NCI-H2081 treated with DMSO at 0.1 percent for 48 hours (cell line): Measurements from ENCODE around the gene SLA2.

Experiments
- DNase-seq: peaks from one replicate; lab custom pipeline; 2025; lab: John Stamatoyannopoulos, UW

Gene SLA2

DNA sequence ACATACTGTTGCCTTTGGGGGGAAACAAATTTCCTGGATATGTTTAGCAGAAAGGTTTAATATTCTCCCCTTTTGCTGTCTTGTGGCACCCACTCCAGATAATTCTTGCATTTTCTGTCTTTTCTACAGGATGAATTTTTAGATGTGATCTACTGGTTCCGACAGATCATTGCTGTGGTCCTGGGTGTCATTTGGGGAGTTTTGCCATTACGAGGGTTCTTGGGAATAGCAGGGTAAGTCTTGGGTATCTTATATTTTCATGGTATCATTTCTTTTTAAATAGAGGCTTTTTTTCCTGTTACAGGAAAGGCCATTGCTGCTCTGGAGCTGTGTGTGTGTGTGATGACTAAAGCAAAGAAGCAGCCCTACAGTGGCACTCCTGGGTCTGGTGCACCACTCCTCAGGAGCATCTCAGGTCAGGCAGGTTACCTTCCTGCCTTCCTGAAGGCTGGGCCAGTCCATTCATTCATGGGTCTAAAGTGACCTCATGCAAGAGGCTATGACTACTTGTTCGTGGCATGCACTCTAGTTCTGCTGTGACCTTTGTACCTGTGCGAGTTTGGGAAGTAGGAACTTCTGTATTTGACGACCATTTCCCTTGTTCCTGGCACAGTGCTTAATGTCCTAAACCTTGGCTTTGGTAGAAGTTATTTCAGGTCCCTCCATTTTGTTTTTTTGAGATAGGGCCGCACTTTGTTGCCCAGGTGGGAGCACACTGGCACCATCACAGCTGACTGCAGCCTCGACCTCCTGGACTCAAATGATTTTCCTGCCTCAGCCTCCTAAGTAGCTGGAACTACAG is 38.2 kb downstream of the SLA2 start:
- DNase-seq, result no peak

DNA sequence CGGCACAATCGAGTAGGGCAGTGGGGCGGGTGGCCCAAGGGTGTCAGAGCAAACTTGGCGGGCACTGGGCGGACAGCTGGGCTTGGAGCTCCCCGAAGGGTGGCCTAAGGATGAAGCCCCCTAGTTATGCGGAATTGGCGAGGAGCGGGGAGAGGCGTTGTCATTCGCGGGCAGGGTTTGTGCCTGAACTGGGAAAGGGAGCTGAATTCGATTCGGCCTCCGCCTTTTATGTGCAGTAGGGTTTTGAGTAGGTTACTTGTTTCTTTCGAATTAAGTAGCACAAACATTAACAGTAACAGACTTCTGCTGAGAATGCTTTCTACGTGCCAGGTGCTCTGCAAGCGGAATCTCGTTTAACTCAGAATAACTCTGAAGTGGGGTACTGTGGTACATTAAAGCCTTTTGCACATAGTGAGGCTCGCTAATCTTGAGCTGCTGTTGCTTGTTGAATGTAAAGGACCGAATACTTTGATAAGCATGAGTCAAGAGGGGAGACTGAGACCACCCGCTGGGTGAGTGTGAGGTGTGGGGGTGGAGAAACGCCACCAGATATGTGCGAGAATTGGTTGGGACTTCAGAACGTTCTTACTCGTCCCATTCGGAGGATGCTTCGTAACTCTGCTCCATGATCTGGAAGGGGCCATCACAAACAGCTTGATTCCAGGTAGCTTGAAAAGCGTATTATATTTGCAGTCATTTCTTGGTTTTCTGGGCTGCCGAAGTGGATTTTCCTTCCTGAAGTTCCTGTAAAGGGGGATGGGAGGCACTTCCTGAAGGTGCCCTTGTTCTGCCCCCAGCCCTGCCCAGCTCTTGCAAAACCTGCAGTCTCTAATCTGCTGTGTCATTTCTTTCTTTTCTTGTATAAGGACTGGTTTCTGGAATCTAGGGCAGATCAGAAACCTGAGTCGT is 39.6 kb downstream of the SLA2 start:
- no peak for DNase-seq

DNA sequence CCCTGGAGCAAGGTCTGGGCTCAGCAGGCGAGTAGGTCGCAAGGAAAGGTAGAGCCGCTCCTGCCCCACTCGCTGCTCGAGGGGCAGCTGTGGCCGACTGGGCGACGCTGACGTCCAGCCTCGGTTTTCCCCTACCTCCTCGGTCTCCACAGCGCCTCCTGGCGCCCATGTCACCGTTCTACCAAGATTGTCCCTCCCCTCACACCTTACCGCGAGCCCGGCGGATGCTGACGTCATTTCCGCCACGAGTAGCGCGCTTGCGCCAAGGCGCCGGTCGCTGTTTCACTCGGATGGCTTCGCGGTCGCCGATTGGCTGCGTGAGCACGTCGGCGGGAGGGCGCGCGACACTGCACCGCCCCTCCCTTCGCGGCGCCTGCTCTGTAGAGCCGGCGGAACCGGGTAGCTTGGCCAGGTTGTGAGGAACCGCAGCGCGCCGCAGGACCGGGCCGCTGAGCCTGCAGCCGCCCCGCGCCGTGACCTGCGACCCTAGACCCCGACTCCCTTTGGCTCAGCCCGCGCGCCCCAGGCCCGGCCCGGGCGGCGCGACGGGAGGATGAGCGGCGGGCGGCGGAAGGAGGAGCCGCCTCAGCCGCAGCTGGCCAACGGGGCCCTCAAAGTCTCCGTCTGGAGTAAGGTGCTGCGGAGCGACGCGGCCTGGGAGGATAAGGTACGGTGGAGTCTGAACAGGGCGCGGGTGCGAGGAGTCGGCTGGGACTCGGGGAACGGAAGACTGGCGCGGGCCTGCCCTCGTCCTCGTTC is 40.4 kb downstream of the SLA2 start, which contains the start of gene RAB5IF:
RAB5IF (plus strand) TSS at position 381 of the 759 bp plus-strand sequence; CDS start at position 554, 173 bp downstream.
- peak; percentile 90 for DNase-seq

DNA sequence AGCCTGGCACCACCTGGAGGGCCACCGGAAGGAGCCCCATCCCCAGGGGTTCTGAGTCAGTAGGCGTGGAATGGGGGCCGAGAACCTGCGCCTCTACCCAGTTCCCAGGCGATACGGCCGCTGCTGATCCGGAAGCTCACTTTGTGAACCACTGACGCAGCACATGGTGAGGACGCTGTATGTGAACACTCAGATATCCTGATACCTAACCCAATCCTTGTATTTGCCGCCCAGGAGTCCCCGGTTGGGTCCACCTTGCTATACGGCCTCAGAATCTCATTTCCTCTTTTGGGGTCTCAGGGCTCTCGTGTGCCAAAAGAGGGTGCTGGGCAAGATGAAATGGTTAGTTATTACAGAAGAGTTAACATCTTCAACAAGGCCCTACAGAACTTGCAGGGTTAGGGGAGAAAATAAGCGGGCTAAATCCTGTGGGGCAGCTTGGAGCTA is 41.0 kb downstream of the SLA2 start:
- DNase-seq, result no peak

DNA sequence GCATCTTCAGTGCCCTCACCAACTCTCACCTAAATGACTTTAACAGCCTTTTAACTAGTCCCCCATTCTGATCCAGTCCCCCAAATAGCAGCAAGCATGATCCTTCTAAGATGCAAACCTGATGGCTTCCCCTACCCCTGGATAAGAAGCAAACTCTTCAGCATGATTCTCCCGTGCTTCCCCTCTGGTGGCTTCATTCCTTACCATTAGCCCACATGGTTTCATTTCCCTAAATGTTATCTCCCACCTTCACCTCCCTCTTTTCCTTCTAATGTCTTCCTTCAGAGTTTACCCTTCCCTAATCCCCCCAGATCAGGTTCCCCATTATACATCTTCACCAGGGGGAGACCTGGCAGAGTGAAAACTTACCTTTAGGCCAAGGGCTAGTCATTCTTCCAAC is 44.5 kb downstream of the SLA2 start:
- DNase-seq, result no peak

DNA sequence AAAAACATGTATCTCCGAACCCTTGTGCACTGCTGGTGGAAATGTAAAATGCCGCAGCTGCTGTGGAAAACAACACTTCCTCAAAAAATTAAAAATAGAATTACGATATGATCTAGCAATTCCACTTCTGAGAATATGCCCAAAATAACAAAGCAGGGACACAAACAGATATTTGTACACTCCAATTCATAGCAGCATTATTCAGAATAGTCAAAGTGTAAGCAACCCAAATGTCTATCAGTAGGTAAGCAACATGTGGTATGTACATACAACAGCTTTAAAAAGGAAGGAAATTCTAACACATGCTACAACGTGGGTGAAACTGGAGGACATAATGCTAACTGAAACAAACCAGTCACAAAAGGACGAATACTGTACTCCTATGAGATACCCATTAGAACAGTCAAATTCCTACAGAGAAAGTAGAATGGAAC is 46.1 kb downstream of the SLA2 start:
- no peak for DNase-seq

DNA sequence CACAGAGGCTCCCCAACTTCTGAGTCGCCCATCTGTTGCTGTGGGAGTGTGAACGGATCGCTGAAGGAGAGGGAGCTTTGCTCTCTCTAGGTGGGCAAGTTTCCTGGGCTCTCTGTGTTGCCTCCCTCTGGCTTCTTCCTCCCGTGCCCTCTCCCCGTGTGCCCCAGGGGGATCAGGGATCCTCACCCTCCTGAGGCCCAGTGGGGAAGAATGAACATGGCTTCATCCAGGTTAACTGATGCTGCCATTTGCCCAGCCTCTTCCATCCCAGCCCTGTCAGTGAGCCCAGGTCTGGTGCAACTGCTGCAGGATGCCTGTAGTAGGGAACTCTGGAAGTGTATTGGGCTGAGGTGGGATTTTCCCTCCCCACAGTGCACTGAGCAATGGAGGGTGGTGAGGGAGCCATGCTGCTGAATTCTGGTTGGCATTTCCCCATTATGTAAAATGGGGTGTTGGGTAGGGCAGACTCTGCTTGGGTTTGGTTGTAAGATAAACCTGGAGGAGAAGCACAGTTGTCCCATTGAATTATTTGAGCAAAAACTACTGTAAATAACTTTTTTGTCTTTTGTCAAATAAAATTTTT is 52.6 kb downstream of the SLA2 start:
- no peak for DNase-seq

DNA sequence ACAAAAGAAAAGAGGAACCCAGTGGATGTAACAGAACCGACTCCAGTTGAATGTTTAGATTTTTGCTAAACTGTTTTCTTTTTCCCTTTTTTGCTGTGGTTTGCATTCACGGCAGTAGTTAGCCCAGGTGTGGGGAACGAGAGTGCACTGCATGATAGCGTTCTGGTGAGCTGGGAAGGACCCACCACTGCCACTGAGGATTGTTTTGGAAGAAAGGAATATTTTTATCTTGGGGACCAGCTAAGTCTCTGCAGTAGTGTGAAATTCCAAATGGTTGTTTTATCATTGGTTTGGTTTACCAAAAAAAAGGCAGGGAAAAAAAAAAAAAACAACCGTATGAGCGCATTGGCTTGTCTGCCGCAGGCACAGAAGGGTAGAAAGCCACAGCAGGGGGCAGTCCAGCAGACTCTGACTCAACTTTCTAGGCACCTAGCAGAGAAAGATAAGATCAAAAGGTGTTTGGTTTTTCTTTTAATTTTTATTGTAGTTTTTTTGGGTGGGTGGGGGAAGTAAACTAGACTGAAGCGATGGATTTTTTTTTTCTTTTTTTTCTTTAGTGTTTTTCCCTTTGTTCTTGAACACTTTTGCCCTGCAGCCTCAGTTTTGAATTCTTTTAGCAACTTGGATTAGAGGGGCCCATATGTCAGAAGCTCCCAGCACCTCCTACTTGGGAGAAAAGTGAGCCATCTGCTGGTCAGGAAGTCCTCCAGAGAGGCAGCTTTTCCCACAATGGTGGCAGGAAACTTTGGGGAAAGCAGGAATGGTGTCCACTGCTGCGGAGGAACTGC is 53.9 kb downstream of the SLA2 start:
- DNase-seq, result no peak

DNA sequence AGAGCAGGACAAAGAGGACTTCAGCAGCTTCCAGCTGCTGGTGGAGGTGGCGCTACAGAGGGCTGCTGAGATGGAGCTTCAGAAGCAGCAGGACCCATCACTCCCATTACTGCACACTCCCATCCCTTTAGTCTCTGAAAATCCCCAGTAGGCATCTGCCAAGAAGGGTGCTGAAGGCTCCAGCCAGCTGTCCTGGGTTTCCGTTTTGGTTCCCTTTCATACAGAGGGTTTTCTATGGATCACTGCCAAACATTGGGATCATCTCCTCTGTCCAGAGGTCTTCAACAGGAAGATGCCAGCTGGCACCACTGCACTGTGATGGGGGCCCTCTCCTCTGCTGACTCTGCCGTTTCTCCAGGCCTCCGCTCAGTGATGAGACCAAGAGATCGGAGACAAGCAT is 54.7 kb downstream of the SLA2 start:
- DNase-seq, result no peak

DNA sequence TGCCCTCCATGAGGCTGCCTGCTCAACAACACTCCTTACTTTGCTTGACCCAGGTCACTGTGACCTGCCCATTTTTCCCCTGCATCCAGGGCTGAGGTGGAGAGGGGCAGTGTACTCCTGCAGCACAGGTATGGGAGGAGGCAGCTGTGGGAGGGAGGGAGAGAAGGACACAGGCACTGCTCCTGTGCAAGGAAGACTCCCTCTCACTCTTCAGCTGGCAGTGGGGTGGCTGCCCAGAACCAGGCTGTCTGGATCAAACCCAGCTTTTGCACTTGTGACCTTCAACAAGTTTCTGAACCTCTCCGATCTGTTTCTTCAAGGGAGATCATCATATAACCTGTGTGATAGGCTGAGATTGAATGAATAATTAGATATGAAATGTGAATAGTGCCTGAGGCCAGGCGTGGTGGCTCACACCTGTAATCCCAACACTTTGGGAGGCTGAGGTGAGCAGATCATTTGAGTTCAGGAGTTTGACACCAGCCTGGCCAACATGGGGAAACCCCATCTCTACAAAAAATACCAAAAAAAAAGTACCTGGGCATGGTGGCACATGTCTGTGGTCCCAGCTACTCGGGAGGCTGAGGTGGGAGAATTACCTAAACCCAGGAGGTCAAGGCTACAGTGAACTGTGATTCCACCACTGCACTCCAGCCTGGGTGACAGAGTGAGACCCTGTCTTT is 58.5 kb downstream of the SLA2 start:
- DNase-seq, result no peak

DNA sequence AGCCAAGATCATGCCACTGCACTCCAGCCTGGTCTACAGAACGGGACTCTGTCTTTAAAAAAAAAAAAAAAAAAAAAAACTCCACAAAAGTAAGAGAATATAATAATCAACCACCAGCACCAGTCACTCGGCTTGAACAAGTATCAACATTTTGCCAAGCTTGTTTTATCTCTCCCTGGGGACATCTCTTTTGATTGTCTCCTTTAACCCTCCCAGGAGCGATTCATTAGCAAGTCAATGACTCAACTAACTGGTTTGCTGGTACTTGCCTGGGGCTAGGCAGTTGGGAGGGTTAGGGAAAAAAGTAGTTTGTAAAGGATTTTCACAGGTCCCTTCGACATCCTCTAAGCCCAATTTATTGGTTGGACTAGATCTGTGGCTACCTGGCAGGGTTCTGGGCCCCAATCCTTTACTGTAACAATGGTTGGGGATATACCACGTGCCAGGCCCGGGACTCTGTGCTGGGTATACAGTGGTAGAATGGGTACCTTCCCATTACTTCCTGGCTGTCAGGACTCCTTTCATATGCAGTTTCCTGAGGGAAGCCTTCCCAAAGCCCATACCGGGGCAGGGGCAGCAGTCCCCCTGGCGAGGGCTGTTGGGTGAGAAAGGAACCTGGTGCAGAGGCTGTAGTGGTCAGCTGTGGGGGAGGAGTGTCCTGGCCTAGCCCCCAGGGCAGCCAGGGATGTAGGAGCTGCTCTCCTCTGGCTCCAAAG is 60.4 kb downstream of the SLA2 start:
- no peak for DNase-seq

DNA sequence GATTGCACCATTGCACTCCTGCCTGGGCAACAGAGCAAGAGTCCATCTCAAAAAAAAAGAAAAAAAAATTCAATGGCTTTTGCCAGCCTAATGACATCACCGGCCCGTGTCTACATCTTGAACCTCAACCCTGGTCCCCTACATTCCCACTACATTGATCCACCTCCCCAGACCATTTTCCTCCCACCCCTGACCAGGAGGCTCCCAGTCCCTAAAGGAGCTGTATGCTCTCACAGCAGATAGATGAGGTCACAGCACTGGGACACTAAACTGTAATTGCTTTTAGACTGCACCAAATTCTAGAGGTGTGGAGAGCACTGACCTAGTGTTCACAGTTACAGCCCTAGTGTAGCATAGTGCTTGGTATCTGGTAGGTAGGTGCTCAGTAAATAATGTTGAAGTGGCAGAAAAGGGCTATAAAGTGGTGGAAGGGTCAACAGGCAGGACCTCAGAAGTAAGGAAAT is 61.9 kb downstream of the SLA2 start:
- no peak for DNase-seq

DNA sequence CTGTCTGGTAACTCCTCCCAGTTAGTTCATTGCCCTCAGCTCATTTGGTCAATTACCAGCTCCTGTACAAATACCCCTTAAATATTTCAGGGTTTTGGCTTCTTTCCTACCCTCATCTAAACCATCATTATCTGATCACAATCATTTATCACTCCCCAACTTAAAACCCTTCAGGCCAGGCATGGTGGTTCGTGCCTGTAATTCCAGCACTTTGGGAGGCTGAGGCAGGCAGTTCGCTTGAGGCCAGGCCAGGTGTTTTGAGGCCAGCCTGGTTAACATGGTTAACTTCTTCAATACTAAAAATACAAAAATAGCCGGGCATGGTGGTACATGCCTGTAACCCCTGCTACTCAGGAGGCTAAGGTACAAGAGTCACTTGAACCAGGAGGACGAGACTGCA is 63.2 kb downstream of the SLA2 start:
- no peak for DNase-seq

DNA sequence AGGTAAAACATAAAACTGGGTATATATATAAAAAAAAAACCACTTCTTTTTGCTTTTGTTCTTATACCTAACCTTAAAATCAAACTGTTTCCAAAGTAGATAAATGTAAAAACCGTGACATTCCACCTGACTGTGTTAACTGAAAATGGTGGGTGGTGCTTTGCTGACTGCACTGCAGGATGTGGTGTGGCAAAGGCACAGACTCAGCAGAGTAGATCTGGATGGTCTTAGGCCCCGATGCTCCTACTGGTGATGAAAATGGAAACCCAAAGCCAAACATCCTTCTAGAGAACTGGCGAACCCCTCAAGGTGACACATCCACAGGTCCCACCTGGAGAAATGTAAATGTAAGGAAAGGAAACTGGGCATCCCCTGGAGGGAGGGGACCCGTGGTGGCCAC is 63.7 kb downstream of the SLA2 start:
- DNase-seq, result no peak

DNA sequence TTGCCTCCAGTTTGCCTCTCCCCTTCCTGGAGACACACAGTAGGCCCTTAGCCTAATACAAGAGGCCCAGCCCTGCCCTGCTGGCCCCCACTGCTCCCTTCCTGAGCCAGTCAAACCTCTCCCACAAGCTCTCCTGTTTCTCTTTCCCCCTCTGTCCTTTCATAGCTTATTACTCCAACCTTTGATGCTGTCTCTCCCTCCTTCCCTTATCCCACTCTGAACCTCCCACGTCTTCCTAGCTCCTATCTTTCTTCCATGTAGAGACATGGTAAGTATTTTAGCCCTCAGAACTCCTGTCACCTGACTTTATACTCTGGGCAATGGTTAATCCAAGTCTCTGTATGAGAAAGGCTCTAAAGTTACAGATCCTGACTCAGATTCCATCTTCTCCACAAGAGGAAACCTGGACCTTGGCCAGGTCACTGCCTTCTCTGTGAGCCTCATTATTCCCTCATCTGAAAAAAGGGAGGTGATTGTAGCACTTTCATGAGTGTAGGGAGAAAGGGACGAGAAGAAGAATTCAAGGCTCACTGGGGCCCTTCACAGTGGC is 65.9 kb downstream of the SLA2 start:
- no peak for DNase-seq

DNA sequence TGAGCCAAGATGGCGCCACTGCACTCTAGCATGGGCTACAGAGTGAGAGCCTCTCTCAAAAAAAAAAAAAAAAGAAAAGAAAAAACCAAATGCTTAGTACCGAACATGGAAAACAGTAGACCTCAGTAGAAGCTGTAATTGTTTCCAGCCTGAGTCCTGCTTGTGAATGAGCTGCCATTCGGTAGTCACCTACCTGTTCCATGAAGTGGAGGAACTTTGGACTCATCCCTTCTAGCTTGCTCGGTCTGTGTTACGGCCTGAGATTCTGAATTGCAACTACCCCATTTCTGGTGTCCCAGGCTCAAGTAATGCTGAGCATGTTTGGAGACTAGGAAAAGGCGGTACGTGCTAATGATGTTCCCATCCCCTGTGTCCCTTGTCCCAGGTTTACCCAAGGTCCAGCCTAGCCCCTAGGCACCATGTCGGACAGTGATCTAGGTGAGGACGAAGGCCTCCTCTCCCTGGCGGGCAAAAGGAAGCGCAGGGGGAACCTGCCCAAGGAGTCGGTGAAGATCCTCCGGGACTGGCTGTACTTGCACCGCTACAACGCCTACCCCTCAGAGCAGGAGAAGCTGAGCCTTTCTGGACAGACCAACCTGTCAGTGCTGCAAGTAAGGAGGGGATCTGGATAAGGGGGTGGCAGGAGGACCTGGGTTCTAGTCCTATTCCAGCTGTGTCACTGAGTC is 67.5 kb downstream of the SLA2 start:
- DNase-seq, result no peak

DNA sequence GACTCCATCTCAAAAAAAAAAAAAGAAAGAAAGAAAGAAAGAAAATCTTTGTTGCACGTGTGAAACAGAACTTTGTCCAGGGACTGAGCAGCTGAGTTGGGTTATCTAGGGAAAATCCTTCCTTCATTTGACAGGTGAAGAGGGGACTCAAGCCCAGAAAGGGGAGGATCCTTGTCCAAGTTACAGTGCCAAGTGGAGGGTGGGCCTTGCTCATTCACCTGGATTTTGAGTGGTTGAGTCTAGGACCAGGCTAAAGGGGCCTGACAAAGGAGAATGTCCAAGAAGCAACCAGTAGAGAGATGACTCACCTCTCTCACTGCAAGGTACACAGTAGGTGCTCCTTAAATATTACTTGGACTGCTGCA is 69.9 kb downstream of the SLA2 start:
- no peak for DNase-seq

DNA sequence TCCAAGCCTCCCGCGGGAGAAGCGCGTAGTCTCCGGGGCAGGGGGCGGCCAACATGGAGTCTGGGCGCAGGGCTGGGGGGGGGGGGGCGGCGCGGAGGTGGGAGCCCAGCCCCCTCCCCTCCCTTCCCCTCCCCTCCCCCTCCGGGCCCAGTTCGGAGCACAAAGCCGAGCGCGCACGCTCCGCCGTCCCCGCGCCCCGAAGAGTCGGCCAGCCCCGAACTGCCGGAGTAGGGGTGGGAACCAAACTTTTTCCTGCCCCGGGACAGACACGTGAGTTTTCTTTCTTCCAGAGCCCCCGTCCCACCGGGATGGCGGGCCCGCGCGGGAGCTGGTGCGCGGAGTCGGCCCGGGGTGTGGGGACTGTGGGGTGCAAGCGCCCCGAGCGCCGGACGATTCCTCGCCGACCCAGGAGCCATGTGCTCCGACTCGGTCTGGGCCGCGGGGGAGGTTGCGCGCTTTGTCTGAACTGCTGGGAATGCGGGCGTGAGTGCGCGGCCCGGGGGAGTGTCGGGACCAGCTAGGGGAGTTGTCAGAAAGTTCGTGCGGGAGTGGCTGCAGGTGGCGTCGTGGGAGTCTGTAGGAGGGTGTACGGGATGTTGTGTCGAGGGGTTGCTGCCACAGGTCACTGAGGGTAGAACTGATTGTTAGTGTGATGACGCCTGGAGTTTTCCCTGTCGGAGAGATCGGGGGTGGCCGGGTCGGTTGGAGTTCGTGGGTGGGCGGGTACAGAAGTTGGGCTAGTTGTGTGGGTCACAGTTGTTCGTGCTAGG is 71.4 kb downstream of the SLA2 start:
- DNase-seq, result no peak
